H1 (cell line): ENCODE measurements around the gene LRRC14B. TPM values are rescaled to one million over a fixed set of nuclear protein-coding genes. Genes with fewer than 3 reads are reported as not detected.

Source experiments
- CTCF ChIA-PET: fragments of 300-600 bp; sonication (Branson Sonifier 250); formaldehyde crosslinking; loops from one replicate; lab custom pipeline; 2021; ENCODE audit not compliant: partially characterized antibody; lab: Charles Lee
- POLR2A ChIA-PET: fragments of 300-600 bp; sonication (Branson Sonifier 250); formaldehyde crosslinking; loops from one replicate; lab custom pipeline; 2021; ENCODE audit warnings: inconsistent platforms; ENCODE audit not compliant: partially characterized antibody; lab: Charles Lee
- DNase-seq, 2 experiments: peaks; one replicate each; pipeline versions ENCODE4 v3.0.0 to v3.0.0-alpha.2; 2010 to 2022; ENCODE audit warnings: low spot score in 2 of 2, low read depth in 1 of 2, mixed read lengths in 1 of 2
- FAIRE-seq: peaks from 2 replicates; lab custom pipeline; 2011; peaks lifted over from hg19 to GRCh38; lab: Jason Lieb, UNC
- H2AFZ ChIP-seq: 2 replicates; pipeline ENCODE4 v1.8.1; 2012; ENCODE audit warnings: low read length, inconsistent platforms
- H2AK5ac ChIP-seq: 2 replicates; pipeline ENCODE4 v1.6.1; 2013; ENCODE audit warnings: low read depth, low read length
- H2BK120ac ChIP-seq: replicated peaks from 2 replicates; pipeline ENCODE3; 2013; ENCODE audit warnings: low read depth, low read length, inconsistent platforms
- H2BK12ac ChIP-seq: 2 replicates; pipeline ENCODE4 v1.6.1; 2013; ENCODE audit warnings: low read depth, low read length
- H2BK15ac ChIP-seq: 2 replicates; pipeline ENCODE4 v1.6.1; 2013; ENCODE audit warnings: low read length
- H2BK20ac ChIP-seq: 2 replicates; pipeline ENCODE4 v1.6.1; 2013; ENCODE audit warnings: low read length
- H2BK5ac ChIP-seq: 2 replicates; pipeline ENCODE4 v1.6.1; 2013; ENCODE audit warnings: low read depth, low read length
- H3K14ac ChIP-seq: 2 replicates; pipeline ENCODE4 v1.6.1; 2013; ENCODE audit warnings: inconsistent platforms; ENCODE audit not compliant: insufficient read length
- H3K18ac ChIP-seq: 2 replicates; pipeline ENCODE4 v1.6.1; 2013; ENCODE audit warnings: low read length; ENCODE audit errors: extremely low read depth
- H3K23ac ChIP-seq: 2 replicates; pipeline ENCODE4 v1.6.1; 2013; ENCODE audit warnings: inconsistent platforms; ENCODE audit not compliant: insufficient read length
- H3K23me2 ChIP-seq: 2 replicates; pipeline ENCODE4 v1.6.1; 2013; ENCODE audit warnings: low read depth, low read length
- H3K27ac ChIP-seq: 2 replicates; pipeline ENCODE4 v1.6.1; 2011; ENCODE audit warnings: low read depth, low read length, inconsistent platforms
- H3K27me3 ChIP-seq, 4 experiments: replicated peaks in 1 of 4; 1 replicate in 1 of 4; 2 replicates in 3 of 4; pipeline versions ENCODE4 v1.6.1 to v1.8.1; 2011 to 2013; ENCODE audit warnings: low read length in 3 of 4, mild to moderate bottlenecking in 3 of 4, inconsistent platforms in 2 of 4, mixed read lengths in 2 of 4, moderate library complexity in 1 of 4; ENCODE audit not compliant: control insufficient read depth in 3 of 4, insufficient read depth in 3 of 4; ENCODE audit errors: extremely low read depth in 1 of 4
- H3K36me3 ChIP-seq, 4 experiments: 2 replicates each; pipeline versions ENCODE4 v1.6.1 to v1.8.1; 2011 to 2013; ENCODE audit warnings: mild to moderate bottlenecking in 4 of 4, low read length in 3 of 4, moderate library complexity in 2 of 4, control low read depth in 1 of 4, inconsistent platforms in 1 of 4; ENCODE audit not compliant: insufficient read depth in 4 of 4, control insufficient read depth in 2 of 4
- H3K4ac ChIP-seq: replicated peaks from 2 replicates; pipeline ENCODE3; 2013; ENCODE audit warnings: low read length, low read depth, mixed read lengths, inconsistent platforms; ENCODE audit not compliant: insufficient read length
- H3K4me1 ChIP-seq, 4 experiments: replicated peaks in 1 of 4; 1 replicate in 1 of 4; 2 replicates in 3 of 4; pipeline versions ENCODE4 v1.6.1 to v1.8.1; 2011 to 2013; ENCODE audit warnings: low read length in 3 of 4, inconsistent platforms in 2 of 4, mixed read lengths in 1 of 4; ENCODE audit not compliant: insufficient read depth in 4 of 4, control insufficient read depth in 3 of 4
- H3K4me2 ChIP-seq, 2 experiments: 2 replicates each; pipeline versions ENCODE4 v1.6.1 to v1.8.1; 2011 to 2013; ENCODE audit warnings: low read depth in 2 of 2, low read length in 2 of 2, control low read depth in 1 of 2, inconsistent platforms in 1 of 2, mild to moderate bottlenecking in 1 of 2; ENCODE audit not compliant: insufficient read depth in 1 of 2
- H3K4me3 ChIP-seq, 4 experiments: fragments of 200-600, 300-600 bp in 1 of 4; sonication (generic), shearing (Covaris generic), sonication (Bioruptor Twin) in 1 of 4; 2 replicates each; pipeline versions ENCODE4 v1.5.1 to v1.8.1; 2011 to 2016; ENCODE audit warnings: low read length in 4 of 4, low read depth in 3 of 4, control low read depth in 2 of 4, inconsistent platforms in 2 of 4, mild to moderate bottlenecking in 2 of 4, mixed read lengths in 1 of 4, moderate library complexity in 1 of 4; ENCODE audit not compliant: insufficient read depth in 2 of 4; ENCODE audit errors: extremely low read depth in 1 of 4
- H3K56ac ChIP-seq: replicated peaks from 2 replicates; pipeline ENCODE3; 2013; ENCODE audit warnings: low read depth, mild to moderate bottlenecking, mixed read lengths, low read length, inconsistent platforms; ENCODE audit not compliant: insufficient read length
- H3K79me1 ChIP-seq: 2 replicates; pipeline ENCODE4 v1.6.1; 2013; ENCODE audit warnings: low read depth, low read length, control low read depth
- H3K79me2 ChIP-seq, 2 experiments: 2 replicates each; pipeline versions ENCODE4 v1.6.1 to v1.8.1; 2012 to 2013; ENCODE audit warnings: low read length in 2 of 2, mild to moderate bottlenecking in 2 of 2, inconsistent platforms in 1 of 2; ENCODE audit not compliant: insufficient read depth in 2 of 2, control insufficient read depth in 1 of 2
- H3K9ac ChIP-seq, 4 experiments: replicated peaks in 1 of 4; 1 replicate in 1 of 4; 2 replicates in 3 of 4; pipeline versions ENCODE4 v1.6.1 to v1.8.1; 2011 to 2013; ENCODE audit warnings: low read depth in 3 of 4, low read length in 3 of 4, control low read depth in 2 of 4, mild to moderate bottlenecking in 2 of 4, moderate library complexity in 2 of 4, inconsistent platforms in 1 of 4; ENCODE audit errors: extremely low read depth in 1 of 4
- H3K9me3 ChIP-seq, 2 experiments: 2 replicates each; pipeline versions ENCODE4 v1.6.1 to v1.8.1; 2012 to 2013; ENCODE audit warnings: mild to moderate bottlenecking in 2 of 2, moderate library complexity in 2 of 2, control low read depth in 1 of 2, inconsistent platforms in 1 of 2, low read depth in 1 of 2, low read length in 1 of 2, mixed read lengths in 1 of 2; ENCODE audit not compliant: insufficient read depth in 2 of 2
- H4K20me1 ChIP-seq, 2 experiments: replicated peaks in 1 of 2; 2 replicates each; pipeline versions ENCODE3 to v1.8.1; 2011 to 2013; ENCODE audit warnings: inconsistent platforms in 2 of 2, low read length in 2 of 2, mild to moderate bottlenecking in 1 of 2; ENCODE audit not compliant: insufficient read depth in 2 of 2, control insufficient read depth in 1 of 2
- H4K5ac ChIP-seq: 2 replicates; pipeline ENCODE4 v1.6.1; 2013; ENCODE audit warnings: low read length, low read depth, mixed read lengths, inconsistent platforms; ENCODE audit not compliant: insufficient read length
- H4K8ac ChIP-seq: 2 replicates; pipeline ENCODE4 v1.8.0; 2013; ENCODE audit warnings: mild to moderate bottlenecking, moderate library complexity, low read length, inconsistent platforms; ENCODE audit not compliant: insufficient read depth; ENCODE audit errors: extremely low read depth
- H4K91ac ChIP-seq: replicated peaks from 2 replicates; pipeline ENCODE3; 2013; ENCODE audit warnings: low read length, mixed read lengths, inconsistent platforms; ENCODE audit not compliant: insufficient read length
- BACH1 ChIP-seq: IDR thresholded peaks from 2 replicates; pipeline ENCODE4 v1.6.1; 2012; ENCODE audit warnings: low read length, improper control_type of control experiment
- CBX8 ChIP-seq: fragments of 300-800, 300-1000 bp; sonication (generic); IDR thresholded peaks from 2 replicates; pipeline ENCODE4 v1.7.1; 2016; ENCODE audit warnings: low read depth, low read length, borderline replicate concordance
- CHD2 ChIP-seq: IDR thresholded peaks from 2 replicates; pipeline ENCODE4 v1.6.1; 2012; ENCODE audit warnings: low read length, improper control_type of control experiment
- FOSL1 ChIP-seq: IDR thresholded peaks from 2 replicates; pipeline ENCODE4 v1.6.1; 2011; ENCODE audit warnings: mild to moderate bottlenecking, low read depth, low read length, moderate library complexity; ENCODE audit not compliant: insufficient read depth
- GABPA ChIP-seq: IDR thresholded peaks from 2 replicates; pipeline ENCODE4 v1.6.1; 2011; ENCODE audit warnings: mild to moderate bottlenecking, low read length, moderate library complexity, borderline replicate concordance; ENCODE audit not compliant: insufficient read depth
- JUND ChIP-seq: IDR thresholded peaks from 2 replicates; pipeline ENCODE4 v1.6.1; 2011; ENCODE audit warnings: mild to moderate bottlenecking, improper control_type of control experiment, low read length
- RBBP5 ChIP-seq: IDR thresholded peaks from 2 replicates; pipeline ENCODE4 v1.7.1; 2012; ENCODE audit warnings: low read depth, mild to moderate bottlenecking, inconsistent platforms, low read length, moderate library complexity, borderline replicate concordance
- SP1 ChIP-seq: IDR thresholded peaks from 2 replicates; pipeline ENCODE4 v1.6.1; 2011; ENCODE audit warnings: low read depth, low read length
- TBP ChIP-seq: IDR thresholded peaks from 2 replicates; pipeline ENCODE4 v1.6.1; 2011; ENCODE audit warnings: low read depth, low read length, improper control_type of control experiment
- WGBS, 2 experiments: shearing (Covaris generic) in 1 of 2; methylation state at CpG; one replicate each; pipeline versions ENCODE4 v1.1.6 to v1.1.7; 2013 to 2015; ENCODE audit warnings: low lambda C conversion rate in 2 of 2, mixed read lengths in 2 of 2, inconsistent platforms in 1 of 2, low coverage in 1 of 2, missing lambda C conversion rate in 1 of 2; ENCODE audit not compliant: insufficient replicate concordance in 2 of 2, insufficient coverage in 1 of 2, insufficient read length in 1 of 2; ENCODE audit errors: extremely low coverage in 1 of 2, missing lambda C conversion rate in 1 of 2; 5-methylcytosine and 5-hydroxymethylcytosine counted together
- polyA plus RNA-seq, 7 experiments: library from polyadenylated mRNA; depleted of rRNA in 3 of 7; stranded (reverse) in 5 of 7; unstranded in 2 of 7; fragments of >200 nt in 5 of 7; fragments of 200-250 nt in 2 of 7; gene quantifications; 1 replicate in 5 of 7; 2 replicates in 1 of 7; 4 replicates in 1 of 7; pipeline versions ENCODE4 v1.2.1 to v1.2.3, GENCODE V29; 2011 to 2013; ENCODE audit warnings: missing spikeins in 2 of 7, mixed read lengths in 2 of 7
- total RNA-seq: library from RNA; stranded (reverse); fragmentation: NEBNext Ultra II Directional; extraction: Animal tissue kit (Norgen Biotek cat#: 25700); gene quantifications from 2 replicates; pipeline ENCODE4 v1.2.1, GENCODE V29; 2021
- TF ChIP-seq, protein P1 (sequence below), 3 experiments: IDR thresholded peaks; 1 replicate in 2 of 3; 2 replicates in 1 of 3; pipeline versions ENCODE4 v1.5.1 to v1.6.1; 2011; ENCODE audit warnings: low read length in 3 of 3, mild to moderate bottlenecking in 3 of 3, inconsistent platforms in 2 of 3, low read depth in 1 of 3, moderate library complexity in 1 of 3; ENCODE audit not compliant: insufficient read depth in 1 of 3; ENCODE audit errors: control extremely low read depth in 1 of 3

LRRC14B gene
- total and polyA plus RNA-seq, 2 of the 8 experiments (the other 6 are each of a cell fraction or from before 2014, with no cell fraction given) = not detected

DNA sequence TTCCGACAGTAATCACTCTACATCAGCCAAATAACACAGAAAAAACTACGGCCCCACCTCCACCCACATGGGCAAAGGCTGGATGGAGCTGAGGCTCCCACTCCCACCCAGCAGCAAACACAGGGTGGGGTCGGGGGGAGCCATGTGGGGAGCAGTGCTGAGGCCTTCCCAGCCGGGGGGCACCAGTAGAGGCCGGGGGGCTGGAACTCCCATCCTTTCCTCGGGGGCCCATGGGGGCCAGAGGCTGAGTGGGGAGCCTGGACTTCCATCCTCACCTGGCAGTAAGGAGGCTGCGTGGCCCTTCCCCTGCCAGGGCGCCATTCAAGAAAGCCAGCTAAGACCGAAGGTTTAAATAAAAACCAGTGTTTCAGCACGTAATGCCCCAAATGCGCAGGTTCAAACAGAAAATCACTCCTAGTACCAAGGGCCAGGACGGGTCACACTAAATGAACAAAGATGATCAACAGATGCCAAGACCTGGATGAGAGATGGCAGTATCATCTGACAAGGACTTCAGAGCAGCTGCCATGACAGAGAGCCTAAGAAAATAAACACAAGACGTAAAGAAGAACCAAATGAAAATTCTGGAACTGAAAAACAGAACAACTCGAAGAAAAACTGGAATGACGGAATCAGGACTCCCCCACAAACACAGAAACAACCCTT is 17.3 kb downstream of the LRRC14B start:
- H3K27me3 ChIP-seq = no peaks in the 10 kb centered on the region
- peaks cover 2 to 16% (median 10%) of the 10 kb centered on the region in 4 experiments for H3K36me3 ChIP-seq
- no peak overlapping the region for H4K5ac ChIP-seq
- DNase-seq (no peak), FAIRE-seq (no peak)
- H2BK12ac ChIP-seq = no peak overlapping the region
- no peaks in the 10 kb centered on the region; a peak in 1 of 7 replicates for H3K4me1 ChIP-seq
- H3K23me2 ChIP-seq = peaks cover 1% of the 10 kb centered on the region; the same call in 1 of the 2 replicates
- no peaks in the 10 kb centered on the region for H3K9me3 ChIP-seq
- no peak overlapping the region for H3K9ac ChIP-seq
- no peak overlapping the region for H4K91ac ChIP-seq
- H4K8ac ChIP-seq = no peak overlapping the region
- no peak overlapping the region for H3K56ac ChIP-seq
- H3K18ac ChIP-seq = no peak overlapping the region
- H3K4me3 ChIP-seq = no peak overlapping the region
- H2BK120ac ChIP-seq = no peak overlapping the region
- no peak overlapping the region for H3K4me2 ChIP-seq
- CTCF ChIA-PET = interaction anchor here (1.4 to 1.5 kb wide), 2 partner anchors 9 to 20 kb away, joined by 3 to 4 read pairs; partner anchors contain the start of genes CCDC127 and SDHA
- H4K20me1 ChIP-seq = peaks cover 4 to 25% of the 10 kb centered on the region in 2 experiments
- H2AK5ac ChIP-seq = no peak overlapping the region
- POLR2A ChIA-PET = interaction anchor here (0.7 to 2.1 kb wide), 2 partner anchors 10 to 12 kb away, joined by 5 to 8 read pairs; partner anchors contain the start of genes CCDC127 and SDHA
- no peak overlapping the region for H3K27ac ChIP-seq
- no peak overlapping the region for H3K23ac ChIP-seq
- peaks cover 6 to 34% of the 10 kb centered on the region in 2 experiments; a peak in 3 of 4 replicates for H3K79me2 ChIP-seq
- H2AFZ ChIP-seq = no peak overlapping the region
- no peak overlapping the region for H2BK15ac ChIP-seq
- 89% methylated on average over 12 of the region's 15 CpGs; no CpG with 5 or more reads in 1 of the 2 experiments for WGBS, 2 experiments
- H3K79me1 ChIP-seq = no peaks in the 10 kb centered on the region; the same call in 1 of the 2 replicates
- H3K14ac ChIP-seq = no peak overlapping the region
- no peak overlapping the region for H2BK20ac ChIP-seq
- H3K4ac ChIP-seq = no peak overlapping the region
- no peak overlapping the region for H2BK5ac ChIP-seq
- TF ChIP-seq FOSL1 (no peak), CHD2 (no peak), SP1 (no peak), RBBP5 (no peak), JUND (no peak), TBP (no peak), BACH1 (no peak), CBX8 (no peak), GABPA (no peak)
- TF ChIP-seq, protein P1, sequence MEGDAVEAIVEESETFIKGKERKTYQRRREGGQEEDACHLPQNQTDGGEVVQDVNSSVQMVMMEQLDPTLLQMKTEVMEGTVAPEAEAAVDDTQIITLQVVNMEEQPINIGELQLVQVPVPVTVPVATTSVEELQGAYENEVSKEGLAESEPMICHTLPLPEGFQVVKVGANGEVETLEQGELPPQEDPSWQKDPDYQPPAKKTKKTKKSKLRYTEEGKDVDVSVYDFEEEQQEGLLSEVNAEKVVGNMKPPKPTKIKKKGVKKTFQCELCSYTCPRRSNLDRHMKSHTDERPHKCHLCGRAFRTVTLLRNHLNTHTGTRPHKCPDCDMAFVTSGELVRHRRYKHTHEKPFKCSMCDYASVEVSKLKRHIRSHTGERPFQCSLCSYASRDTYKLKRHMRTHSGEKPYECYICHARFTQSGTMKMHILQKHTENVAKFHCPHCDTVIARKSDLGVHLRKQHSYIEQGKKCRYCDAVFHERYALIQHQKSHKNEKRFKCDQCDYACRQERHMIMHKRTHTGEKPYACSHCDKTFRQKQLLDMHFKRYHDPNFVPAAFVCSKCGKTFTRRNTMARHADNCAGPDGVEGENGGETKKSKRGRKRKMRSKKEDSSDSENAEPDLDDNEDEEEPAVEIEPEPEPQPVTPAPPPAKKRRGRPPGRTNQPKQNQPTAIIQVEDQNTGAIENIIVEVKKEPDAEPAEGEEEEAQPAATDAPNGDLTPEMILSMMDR (IDR thresholded peaks at IDR 0.05; ENCODE audit: control extremely low read depth in 1 of 3, insufficient read depth in 1 of 3, low read depth in 1 of 3, low read length in 3 of 3) = no peak
